ENCODE results near the gene IKBKE. TPM values are rescaled to one million over a fixed set of nuclear protein-coding genes. Genes with fewer than 3 reads are reported as not detected.
A peak's percentile ranks its signal among the peaks of the same experiment; 100 is the strongest.

Gene IKBKE
- total RNA-seq = 10 to 100 TPM; 50.8 to 53.3 TPM

DNA sequence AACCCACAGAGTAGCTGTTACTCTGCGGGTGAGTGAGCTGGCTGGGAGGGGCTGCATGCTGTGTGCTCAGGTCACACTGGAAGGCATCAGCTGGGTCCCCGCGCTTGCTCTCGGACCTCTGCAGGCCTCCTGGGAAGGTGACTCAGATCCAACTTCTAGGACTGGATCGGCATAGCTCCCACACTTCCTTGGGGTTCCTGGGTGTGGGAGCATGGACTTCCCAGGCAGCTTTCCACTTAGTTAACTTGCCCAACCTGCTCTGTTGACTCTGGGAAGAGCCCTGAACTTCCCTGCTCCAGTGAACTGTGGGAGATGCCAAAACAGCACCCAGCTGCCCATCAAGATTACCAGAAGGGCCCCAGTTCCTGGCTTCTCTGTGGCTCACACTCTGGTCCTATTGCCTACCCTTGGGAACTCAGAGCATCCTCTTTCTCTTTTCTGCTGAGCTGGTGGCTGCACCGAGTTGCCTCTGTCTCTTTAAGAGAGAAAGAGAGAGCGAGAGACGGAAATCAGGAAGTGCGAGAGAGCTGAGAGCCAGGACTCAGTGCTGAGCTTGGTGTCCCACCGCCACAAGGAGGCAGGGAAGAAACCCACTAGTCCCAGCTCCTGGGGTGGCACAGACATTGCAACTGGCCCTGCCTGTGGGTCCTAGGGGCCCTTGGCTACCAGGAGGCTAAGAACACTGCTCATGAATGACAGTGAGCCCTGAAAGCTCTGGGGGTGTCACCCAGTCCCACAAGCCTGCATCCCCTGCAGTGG lies at the start of gene IKBKE:
Gene IKBKE, plus strand, starts transcription at position 544 of the 759 bp plus-strand sequence. CDS start 2,752 bp downstream, outside the sequence.
- H3K4me1 Mint-ChIP-seq (ENCODE audit: low read depth in 2 of 2) = peaks cover 62% of the 10 kb centered on the region in 2 donors

GRCh38 chr1:206421616-206422340 lies 48.5 kb upstream of the IKBKE start:
- Mint-ChIP-seq H3K4me1 (ENCODE audit: low read depth in 2 of 2) (peaks cover 0 to 7% of the 10 kb centered on the region in 2 donors), H3K27ac (no peak overlapping the region), H3K36me3 (peaks cover 27% of the 10 kb centered on the region), H3K27me3 (no peaks in the 10 kb centered on the region), H3K4me3 (no peak overlapping the region), H3K9me3 (no peaks in the 10 kb centered on the region)
- no peak for ATAC-seq
- DNase-seq (ENCODE audit: low spot score) = no peak

More for the DNA sequence above, at the start of gene IKBKE:
- DNase-seq (ENCODE audit: low spot score) (peak; percentile 74), ATAC-seq (peak; percentile 60 to 69)
- H3K4me3 Mint-ChIP-seq = peak within 1 kb of the TSS; percentile 81
- H3K9me3 Mint-ChIP-seq = no peaks in the 10 kb centered on the region
- H3K27me3 Mint-ChIP-seq = peaks cover 6 to 12% of the 10 kb centered on the region in 2 donors
- H3K27ac Mint-ChIP-seq = peak within 1 kb of the TSS; percentile 85 to 96
- peaks cover 3% of the 10 kb centered on the region for H3K36me3 Mint-ChIP-seq

DNA sequence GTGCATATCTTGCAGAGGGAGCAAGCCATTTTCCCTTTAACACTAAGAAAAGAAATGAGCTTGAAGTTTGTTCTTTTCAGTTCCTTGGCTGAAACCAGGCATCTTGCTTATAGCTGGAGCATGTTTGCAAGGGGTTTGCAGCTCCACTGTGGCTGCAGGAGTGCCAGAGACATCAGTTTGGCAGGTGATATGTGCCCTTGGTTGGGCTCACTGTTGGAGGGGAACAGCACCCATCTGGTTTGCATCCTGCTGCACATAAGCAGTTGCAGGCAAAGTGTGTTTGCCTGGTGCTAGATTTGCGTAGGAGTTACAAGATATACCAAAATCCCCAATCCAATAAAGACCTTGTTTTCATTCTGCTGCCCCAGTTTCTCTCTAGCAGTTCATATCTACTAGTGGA lies 47.8 kb upstream of the IKBKE start:
- no peak for ATAC-seq
- Mint-ChIP-seq H3K36me3 (peaks cover 30% of the 10 kb centered on the region), H3K9me3 (no peaks in the 10 kb centered on the region), H3K4me1 (ENCODE audit: low read depth in 2 of 2) (peaks cover 0 to 7% of the 10 kb centered on the region in 2 donors), H3K27me3 (no peaks in the 10 kb centered on the region), H3K27ac (no peak overlapping the region), H3K4me3 (no peak overlapping the region)
- DNase-seq (ENCODE audit: low spot score) = no peak

- Mint-ChIP-seq H3K27ac (no peak overlapping the region), H3K36me3 (peaks cover 45% of the 10 kb centered on the region)
Measured at GRCh38 chr1:206427291-206427690, 43.0 kb upstream of the IKBKE start.

GRCh38 chr1:206429421-206429820 lies 40.9 kb upstream of the IKBKE start:
- H3K4me1 Mint-ChIP-seq (ENCODE audit: low read depth in 2 of 2) = peaks cover 23 to 26% of the 10 kb centered on the region in 2 donors
- DNase-seq (ENCODE audit: low spot score) = no peak
- H3K4me3 Mint-ChIP-seq = no peak overlapping the region
- peak overlapping the region in 1 of 2 donors; percentile 8 for H3K27ac Mint-ChIP-seq
- H3K9me3 Mint-ChIP-seq = no peaks in the 10 kb centered on the region
- no peaks in the 10 kb centered on the region for H3K27me3 Mint-ChIP-seq
- ATAC-seq = no peak
- H3K36me3 Mint-ChIP-seq = peaks cover 35% of the 10 kb centered on the region

More at GRCh38 chr1:206427291-206427690, 43.0 kb upstream of the IKBKE start:
- Mint-ChIP-seq H3K9me3 (no peaks in the 10 kb centered on the region), H3K4me3 (no peak overlapping the region), H3K27me3 (no peaks in the 10 kb centered on the region), H3K4me1 (ENCODE audit: low read depth in 2 of 2) (peaks cover 23 to 29% of the 10 kb centered on the region in 2 donors)
- no peak for ATAC-seq
- DNase-seq (ENCODE audit: low spot score) = no peak

GRCh38 chr1:206430031-206430983 lies 40.0 kb upstream of the IKBKE start:
- no peaks in the 10 kb centered on the region for H3K27me3 Mint-ChIP-seq
- H3K9me3 Mint-ChIP-seq = no peaks in the 10 kb centered on the region
- H3K4me3 Mint-ChIP-seq = peak overlapping the region; percentile 39
- DNase-seq (ENCODE audit: low spot score) (peak; percentile 61), ATAC-seq (peak; percentile 91 to 95)
- peak overlapping the region in 1 of 2 donors; percentile 44 for H3K27ac Mint-ChIP-seq
- peaks cover 35% of the 10 kb centered on the region for H3K36me3 Mint-ChIP-seq
- peaks cover 23 to 27% of the 10 kb centered on the region in 2 donors for H3K4me1 Mint-ChIP-seq (ENCODE audit: low read depth in 2 of 2)

GRCh38 chr1:206435445-206435844 lies 34.8 kb upstream of the IKBKE start:
- Mint-ChIP-seq H3K9me3 (no peaks in the 10 kb centered on the region), H3K27me3 (no peaks in the 10 kb centered on the region), H3K36me3 (peaks cover 30% of the 10 kb centered on the region), H3K4me1 (ENCODE audit: low read depth in 2 of 2) (peaks cover 10 to 25% of the 10 kb centered on the region in 2 donors), H3K27ac (no peak overlapping the region), H3K4me3 (no peak overlapping the region)
- DNase-seq (ENCODE audit: low spot score) (no peak), ATAC-seq (peak; percentile 76 to 85)

GRCh38 chr1:206438554-206438953 lies 31.7 kb upstream of the IKBKE start:
- Mint-ChIP-seq H3K9me3 (no peaks in the 10 kb centered on the region), H3K27me3 (no peaks in the 10 kb centered on the region), H3K27ac (no peak overlapping the region), H3K4me3 (no peak overlapping the region), H3K4me1 (ENCODE audit: low read depth in 2 of 2) (peaks cover 0 to 14% of the 10 kb centered on the region in 2 donors), H3K36me3 (peaks cover 10% of the 10 kb centered on the region)
- ATAC-seq (no peak), DNase-seq (ENCODE audit: low spot score) (no peak)

DNA sequence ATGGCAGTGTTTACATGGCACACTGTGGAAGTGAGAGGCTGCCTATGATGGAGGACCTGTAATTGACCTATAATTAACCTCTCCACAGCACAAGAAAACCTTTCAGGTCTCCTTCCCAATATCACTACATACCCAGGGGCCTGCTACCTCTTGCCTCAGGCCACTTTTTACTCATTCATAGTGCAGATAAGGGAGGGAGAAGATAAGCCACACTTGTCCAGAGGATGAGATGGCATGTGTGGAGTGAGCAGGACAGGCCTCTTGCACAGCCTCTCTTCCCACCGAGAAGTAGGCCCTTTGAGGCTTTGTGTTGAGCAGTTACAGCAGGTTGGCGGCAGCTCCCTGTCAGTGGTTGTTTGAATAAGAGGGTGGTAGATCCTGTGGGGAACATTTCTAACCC lies 31.1 kb upstream of the IKBKE start:
- Mint-ChIP-seq H3K4me1 (ENCODE audit: low read depth in 2 of 2) (peaks cover 0 to 14% of the 10 kb centered on the region in 2 donors), H3K36me3 (peaks cover 10% of the 10 kb centered on the region), H3K27me3 (no peaks in the 10 kb centered on the region), H3K4me3 (no peak overlapping the region), H3K9me3 (no peaks in the 10 kb centered on the region), H3K27ac (no peak overlapping the region)
- no peak for ATAC-seq
- DNase-seq (ENCODE audit: low spot score) = no peak

DNA sequence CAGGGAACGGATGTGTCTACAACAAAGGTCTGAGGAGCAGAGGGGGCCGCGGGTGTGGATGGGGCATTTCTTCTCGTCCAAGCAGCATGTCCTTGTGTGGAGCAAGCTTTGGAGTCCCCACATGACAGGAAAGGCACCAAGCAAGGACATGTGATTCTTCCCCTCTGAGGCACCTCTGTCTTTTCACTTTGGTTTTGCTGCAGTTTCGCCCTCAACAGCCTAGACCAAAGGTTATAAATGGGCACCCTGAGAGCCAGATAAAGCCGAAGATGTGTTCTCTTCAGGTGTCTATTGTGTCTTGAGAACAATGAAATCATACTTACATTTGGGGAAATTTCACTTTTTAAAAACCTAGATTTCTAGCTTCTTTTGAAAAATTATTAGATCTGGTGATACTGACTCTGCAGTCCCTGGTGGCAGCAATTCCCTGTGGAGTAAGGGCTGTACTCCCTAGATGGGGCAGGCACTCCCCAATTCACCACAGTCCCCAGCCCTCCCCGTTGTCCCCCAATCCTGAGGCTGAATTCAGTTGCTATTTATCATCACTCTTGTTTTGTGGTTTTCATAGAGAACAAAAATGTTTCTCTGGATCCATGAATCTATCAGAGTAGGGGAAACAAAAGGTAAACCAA lies 28.8 kb upstream of the IKBKE start:
- Mint-ChIP-seq H3K36me3 (peaks cover 10% of the 10 kb centered on the region), H3K4me1 (ENCODE audit: low read depth in 2 of 2) (peaks cover 0 to 4% of the 10 kb centered on the region in 2 donors), H3K9me3 (no peaks in the 10 kb centered on the region), H3K27me3 (no peaks in the 10 kb centered on the region), H3K4me3 (no peak overlapping the region), H3K27ac (peak overlapping the region in 1 of 2 donors; percentile 10)
- DNase-seq (ENCODE audit: low spot score) = no peak
- no peak for ATAC-seq

DNA sequence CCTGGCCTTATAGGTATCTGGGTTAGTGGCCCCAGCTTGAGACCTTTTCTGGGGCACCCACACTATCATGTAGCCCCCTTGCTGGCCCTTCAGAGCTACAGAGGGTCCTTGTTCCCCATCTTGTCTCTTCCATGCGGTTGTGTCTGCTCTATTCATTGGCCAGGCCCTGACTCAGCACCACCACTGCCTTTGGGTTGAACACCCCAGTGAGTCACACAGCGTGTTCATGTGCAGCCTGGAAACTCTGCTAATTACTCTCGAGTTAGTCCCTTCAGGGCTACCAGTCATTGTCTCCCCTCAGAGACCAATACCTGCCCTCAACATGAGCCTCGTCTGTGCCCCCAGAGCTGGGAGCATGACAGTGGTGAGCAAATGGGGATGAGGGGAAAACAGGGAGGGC lies 28.2 kb upstream of the IKBKE start:
- DNase-seq (ENCODE audit: low spot score) (no peak), ATAC-seq (peak in 1 of 2 donors; percentile 54)
- no peaks in the 10 kb centered on the region for H3K9me3 Mint-ChIP-seq
- no peaks in the 10 kb centered on the region for H3K27me3 Mint-ChIP-seq
- H3K27ac Mint-ChIP-seq = no peak overlapping the region
- H3K4me1 Mint-ChIP-seq (ENCODE audit: low read depth in 2 of 2) = peaks cover 0 to 4% of the 10 kb centered on the region in 2 donors
- H3K4me3 Mint-ChIP-seq = no peak overlapping the region
- peaks cover 6% of the 10 kb centered on the region for H3K36me3 Mint-ChIP-seq

DNA sequence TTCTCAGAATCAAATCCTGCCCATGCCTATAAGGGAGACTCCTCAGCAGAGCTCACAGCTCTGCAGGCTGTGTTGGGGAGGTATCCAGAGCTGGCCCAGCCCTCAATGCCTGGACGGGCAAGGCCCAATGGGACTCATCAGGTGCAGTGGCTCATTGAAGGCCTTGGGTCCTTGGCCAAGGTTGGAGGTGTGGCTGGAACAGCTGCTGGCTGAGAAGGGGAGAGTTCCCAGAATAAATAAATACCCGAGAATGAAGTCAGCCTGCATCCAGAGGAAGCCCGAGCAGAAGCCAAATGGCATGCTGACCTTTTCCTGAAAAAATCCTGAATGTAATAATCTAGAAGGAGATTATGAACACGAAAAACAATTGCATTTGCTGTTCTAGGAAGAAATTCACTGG lies 25.2 kb upstream of the IKBKE start:
- peaks cover 0 to 2% of the 10 kb centered on the region in 2 donors for H3K4me1 Mint-ChIP-seq (ENCODE audit: low read depth in 2 of 2)
- H3K36me3 Mint-ChIP-seq = peaks cover 7% of the 10 kb centered on the region
- DNase-seq (ENCODE audit: low spot score) (no peak), ATAC-seq (no peak)
- no peaks in the 10 kb centered on the region for H3K9me3 Mint-ChIP-seq
- H3K27me3 Mint-ChIP-seq = no peaks in the 10 kb centered on the region
- no peak overlapping the region for H3K4me3 Mint-ChIP-seq
- H3K27ac Mint-ChIP-seq = peak overlapping the region in 1 of 2 donors; percentile 27

DNA sequence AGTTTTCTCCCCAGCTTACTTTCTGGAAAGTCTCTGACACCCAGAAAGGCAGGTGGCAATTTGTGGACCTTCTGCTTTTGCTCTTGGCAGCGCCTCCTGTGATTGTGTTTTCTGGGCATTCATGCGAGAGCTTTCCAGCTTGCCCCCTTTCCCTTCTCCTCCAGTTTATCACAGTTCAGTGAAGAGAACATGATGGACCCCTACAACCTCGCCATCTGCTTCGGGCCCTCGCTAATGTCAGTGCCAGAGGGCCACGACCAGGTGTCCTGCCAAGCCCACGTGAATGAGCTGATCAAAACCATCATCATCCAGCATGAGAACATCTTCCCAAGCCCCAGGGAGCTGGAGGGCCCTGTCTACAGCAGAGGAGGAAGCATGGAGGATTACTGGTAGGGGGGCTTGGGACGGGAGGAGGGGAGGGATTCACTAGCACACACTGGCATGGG lies 24.3 kb upstream of the IKBKE start:
- no peaks in the 10 kb centered on the region for H3K27me3 Mint-ChIP-seq
- H3K27ac Mint-ChIP-seq = no peak overlapping the region
- peaks cover 7% of the 10 kb centered on the region for H3K36me3 Mint-ChIP-seq
- H3K4me3 Mint-ChIP-seq = no peak overlapping the region
- DNase-seq (ENCODE audit: low spot score) (no peak), ATAC-seq (no peak)
- no peaks in the 10 kb centered on the region for H3K4me1 Mint-ChIP-seq (ENCODE audit: low read depth in 2 of 2)
- no peaks in the 10 kb centered on the region for H3K9me3 Mint-ChIP-seq

All from natural killer cell treated with Interleukin-12 subunit alpha and Interleukin-12 subunit beta and Interleukin-15 and Interleukin-18, amount 100 ng/mL, for 72 hours (primary cell).